Muscle of leg (tissue), 9 donors: Measurements from ENCODE around the gene PVR. TPM values are rescaled to one million over a fixed set of nuclear protein-coding genes. Genes with fewer than 3 reads are reported as not detected.

Experiments used
- polyA plus RNA-seq, 8 donors: library from polyadenylated mRNA; unstranded; fragments of 120-200 nt; gene quantifications; one replicate each; pipeline versions ENCODE4 v1.2.1 to v1.2.3, GENCODE V29; 2013; ENCODE audit warnings: inconsistent platforms in 1 of 8, low replicate concordance in 1 of 8; ENCODE audit not compliant: insufficient read length in 8 of 8, insufficient read depth in 1 of 8
- total RNA-seq: library from RNA; stranded (reverse); fragments of 120-200 nt; gene quantifications from one replicate; pipeline ENCODE4 v1.2.4, GENCODE V29; 2013

The PVR gene
- total and polyA plus RNA-seq, 9 donors = 18.4 to 25.6 (median 20.3) TPM

Other genes with a start within 250 kb of the PVR start
- gene ZNF285, start 242.3 kb upstream of the PVR start, total RNA-seq = 7.2 TPM
- gene ZNF285, start 242.3 kb upstream of the PVR start, polyA plus RNA-seq = 1 to 10 TPM; 3.5 to 6.8 (median 4.4) TPM
- 6.4 TPM for gene ZNF229, start 195.4 kb upstream of the PVR start, total RNA-seq
- gene ZNF229, start 195.4 kb upstream of the PVR start, polyA plus RNA-seq = 1 to 10 TPM; 4.2 to 6.6 (median 5.4) TPM
- 10.2 TPM for gene ZNF180, start 143.4 kb upstream of the PVR start, total RNA-seq
- 1 to 10 TPM; 4.8 to 9.7 (median 6.4) TPM for gene ZNF180, start 143.4 kb upstream of the PVR start, polyA plus RNA-seq
- not detected for gene CEACAM20, start 114.2 kb upstream of the PVR start, total RNA-seq
- gene CEACAM20, start 114.2 kb upstream of the PVR start, polyA plus RNA-seq = not detected
- gene IGSF23, start 30.3 kb upstream of the PVR start, total RNA-seq = not detected
- gene IGSF23, start 30.3 kb upstream of the PVR start, polyA plus RNA-seq = not detected
- gene CEACAM19, start 27.6 kb downstream of the PVR start, total RNA-seq = 2.8 TPM
- 10 to 100 TPM in 1 of 8 donors, 1 to 10 TPM in 7; 4.0 to 11.7 (median 7.1) TPM for gene CEACAM19, start 27.6 kb downstream of the PVR start, polyA plus RNA-seq
- 0.62 TPM for gene CEACAM16, start 55.2 kb downstream of the PVR start, total RNA-seq
- gene CEACAM16, start 55.2 kb downstream of the PVR start, polyA plus RNA-seq = under 1 TPM; 0.31 to 0.84 (median 0.53) TPM
- 2.7 TPM for gene BCL3, start 104.8 kb downstream of the PVR start, total RNA-seq
- 10 to 100 TPM; 10.8 to 19.2 (median 14.5) TPM for gene BCL3, start 104.8 kb downstream of the PVR start, polyA plus RNA-seq
- not detected for gene CBLC, start 134.0 kb downstream of the PVR start, total RNA-seq
- gene CBLC, start 134.0 kb downstream of the PVR start, polyA plus RNA-seq = 1 to 10 TPM in 2 of 8 donors, under 1 TPM in 2, not detected in 4; 0.11 to 2.6 (median 1.1) TPM
- 81.6 TPM for gene BCAM, start 165.2 kb downstream of the PVR start, total RNA-seq
- gene BCAM, start 165.2 kb downstream of the PVR start, polyA plus RNA-seq = 100 to 1,000 TPM; 122 to 235 (median 205) TPM
- gene NECTIN2, start 202.4 kb downstream of the PVR start, total RNA-seq = 38.4 TPM
- gene NECTIN2, start 202.4 kb downstream of the PVR start, polyA plus RNA-seq = 10 to 100 TPM; 48.7 to 61.8 (median 54.7) TPM
- gene TOMM40, start 247.3 kb downstream of the PVR start, total RNA-seq = 24.3 TPM
- 10 to 100 TPM; 35.9 to 41.8 (median 37.0) TPM for gene TOMM40, start 247.3 kb downstream of the PVR start, polyA plus RNA-seq